Measurements from ENCODE around the gene SERINC2. TPM values are rescaled to one million over a fixed set of nuclear protein-coding genes. Genes with fewer than 3 reads are reported as not detected.

SERINC2 gene
- total RNA-seq, 1 experiment from 2014 or later, result 26.0 TPM

DNA sequence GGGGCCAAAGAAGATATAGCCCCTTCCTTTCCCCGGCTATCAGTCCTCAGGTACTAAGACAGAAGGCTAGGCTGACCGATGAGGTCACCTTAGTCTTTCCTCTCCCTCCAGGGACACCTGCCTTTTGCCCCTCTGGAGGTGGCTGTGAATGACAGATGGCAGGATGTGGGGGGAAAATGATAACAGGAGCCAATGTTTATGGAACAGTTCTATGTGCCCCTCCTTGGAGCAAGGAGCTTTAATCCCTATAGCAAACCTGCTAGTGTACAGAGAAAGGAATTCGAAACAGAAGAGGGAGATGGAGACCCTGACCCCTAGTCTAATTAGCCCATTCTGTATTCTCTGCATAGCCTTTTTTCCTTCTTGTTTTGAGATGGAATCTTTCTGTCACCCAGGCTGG lies 28.1 kb downstream of the SERINC2 start:
- no peak for ATAC-seq
- CTCF ChIA-PET, result interaction anchor here (1.2 to 2.7 kb wide), 2 partner anchors 46 to 108 kb away, joined by 5 to 15 read pairs; no protein-coding TSS in a partner anchor
- POLR2A ChIA-PET, result interaction anchor here (0.5 kb wide), 1 partner anchor 1731 kb away, joined by 3 read pairs; no protein-coding TSS in a partner anchor
- Mint-ChIP-seq H3K4me1 (no peaks in the 10 kb centered on the region), H3K36me3 (no peaks in the 10 kb centered on the region), H3K4me3 (no peak overlapping the region), H3K27me3 (ENCODE audit: low read depth) (no peaks in the 10 kb centered on the region; the same call in none of the 2 replicates), H3K27ac (no peak overlapping the region), H3K9me3 (peaks cover 20% of the 10 kb centered on the region)
- DNase-seq (ENCODE audit: low spot score), result no peak
- no peak for TF ChIP-seq ESRRA (CRISPR knock-in tag; IDR thresholded peaks at IDR 0.05; ENCODE audit: borderline replicate concordance)
- no peak for TF ChIP-seq NFYB (CRISPR knock-in tag; conservative IDR thresholded peaks at IDR 0.05; ENCODE audit: low read depth)
- TF ChIP-seq, protein P1, sequence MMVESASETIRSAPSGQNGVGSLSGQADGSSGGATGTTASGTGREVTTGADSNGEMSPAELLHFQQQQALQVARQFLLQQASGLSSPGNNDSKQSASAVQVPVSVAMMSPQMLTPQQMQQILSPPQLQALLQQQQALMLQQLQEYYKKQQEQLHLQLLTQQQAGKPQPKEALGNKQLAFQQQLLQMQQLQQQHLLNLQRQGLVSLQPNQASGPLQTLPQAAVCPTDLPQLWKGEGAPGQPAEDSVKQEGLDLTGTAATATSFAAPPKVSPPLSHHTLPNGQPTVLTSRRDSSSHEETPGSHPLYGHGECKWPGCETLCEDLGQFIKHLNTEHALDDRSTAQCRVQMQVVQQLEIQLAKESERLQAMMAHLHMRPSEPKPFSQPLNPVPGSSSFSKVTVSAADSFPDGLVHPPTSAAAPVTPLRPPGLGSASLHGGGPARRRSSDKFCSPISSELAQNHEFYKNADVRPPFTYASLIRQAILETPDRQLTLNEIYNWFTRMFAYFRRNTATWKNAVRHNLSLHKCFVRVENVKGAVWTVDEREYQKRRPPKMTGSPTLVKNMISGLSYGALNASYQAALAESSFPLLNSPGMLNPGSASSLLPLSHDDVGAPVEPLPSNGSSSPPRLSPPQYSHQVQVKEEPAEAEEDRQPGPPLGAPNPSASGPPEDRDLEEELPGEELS (CRISPR knock-in tag; IDR thresholded peaks at IDR 0.05), result no peak
- no peak for TF ChIP-seq TEAD4 (CRISPR knock-in tag; IDR thresholded peaks at IDR 0.05)
- TF ChIP-seq ZNF138 (CRISPR knock-in tag; conservative IDR thresholded peaks at IDR 0.05), result no peak
- TF ChIP-seq ZNF232 (CRISPR knock-in tag; IDR thresholded peaks at IDR 0.05), result no peak
- TF ChIP-seq JAZF1 (CRISPR knock-in tag; IDR thresholded peaks at IDR 0.05), result no peak
- TF ChIP-seq, protein P2, sequence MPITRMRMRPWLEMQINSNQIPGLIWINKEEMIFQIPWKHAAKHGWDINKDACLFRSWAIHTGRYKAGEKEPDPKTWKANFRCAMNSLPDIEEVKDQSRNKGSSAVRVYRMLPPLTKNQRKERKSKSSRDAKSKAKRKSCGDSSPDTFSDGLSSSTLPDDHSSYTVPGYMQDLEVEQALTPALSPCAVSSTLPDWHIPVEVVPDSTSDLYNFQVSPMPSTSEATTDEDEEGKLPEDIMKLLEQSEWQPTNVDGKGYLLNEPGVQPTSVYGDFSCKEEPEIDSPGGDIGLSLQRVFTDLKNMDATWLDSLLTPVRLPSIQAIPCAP (CRISPR knock-in tag; IDR thresholded peaks at IDR 0.05), result no peak
- TF ChIP-seq, protein P3, sequence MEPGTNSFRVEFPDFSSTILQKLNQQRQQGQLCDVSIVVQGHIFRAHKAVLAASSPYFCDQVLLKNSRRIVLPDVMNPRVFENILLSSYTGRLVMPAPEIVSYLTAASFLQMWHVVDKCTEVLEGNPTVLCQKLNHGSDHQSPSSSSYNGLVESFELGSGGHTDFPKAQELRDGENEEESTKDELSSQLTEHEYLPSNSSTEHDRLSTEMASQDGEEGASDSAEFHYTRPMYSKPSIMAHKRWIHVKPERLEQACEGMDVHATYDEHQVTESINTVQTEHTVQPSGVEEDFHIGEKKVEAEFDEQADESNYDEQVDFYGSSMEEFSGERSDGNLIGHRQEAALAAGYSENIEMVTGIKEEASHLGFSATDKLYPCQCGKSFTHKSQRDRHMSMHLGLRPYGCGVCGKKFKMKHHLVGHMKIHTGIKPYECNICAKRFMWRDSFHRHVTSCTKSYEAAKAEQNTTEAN (CRISPR knock-in tag; IDR thresholded peaks at IDR 0.05), result no peak
- TF ChIP-seq SP1 (CRISPR knock-in tag; conservative IDR thresholded peaks at IDR 0.05), result no peak

DNA sequence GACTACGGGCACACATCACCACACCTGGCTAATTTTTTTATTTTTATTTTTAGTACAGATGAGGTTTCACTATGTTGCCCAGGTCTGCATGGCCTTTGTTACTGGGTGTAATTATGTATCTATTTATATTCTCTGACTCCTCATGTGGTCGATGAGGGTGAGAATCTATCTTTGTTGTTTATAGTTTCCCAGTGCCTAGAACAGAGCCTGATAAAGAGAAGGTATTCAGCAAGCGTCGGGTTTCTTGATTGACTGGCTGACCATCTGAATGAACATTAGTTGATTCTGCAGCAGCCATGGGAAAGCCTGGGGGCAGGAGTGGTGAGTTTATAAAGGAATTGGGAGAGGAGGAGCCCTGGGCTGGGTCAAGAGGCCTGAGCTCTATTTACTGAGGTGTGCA lies 28.5 kb downstream of the SERINC2 start:
- Mint-ChIP-seq H3K36me3 (no peaks in the 10 kb centered on the region), H3K9me3 (peaks cover 20% of the 10 kb centered on the region), H3K27me3 (ENCODE audit: low read depth) (no peaks in the 10 kb centered on the region; the same call in none of the 2 replicates), H3K27ac (no peak overlapping the region), H3K4me3 (no peak overlapping the region), H3K4me1 (no peaks in the 10 kb centered on the region)
- CTCF ChIA-PET, result interaction anchor here (1.2 to 2.7 kb wide), 2 partner anchors 47 to 108 kb away, joined by 5 to 15 read pairs; no protein-coding TSS in a partner anchor
- TF ChIP-seq, protein P4, sequence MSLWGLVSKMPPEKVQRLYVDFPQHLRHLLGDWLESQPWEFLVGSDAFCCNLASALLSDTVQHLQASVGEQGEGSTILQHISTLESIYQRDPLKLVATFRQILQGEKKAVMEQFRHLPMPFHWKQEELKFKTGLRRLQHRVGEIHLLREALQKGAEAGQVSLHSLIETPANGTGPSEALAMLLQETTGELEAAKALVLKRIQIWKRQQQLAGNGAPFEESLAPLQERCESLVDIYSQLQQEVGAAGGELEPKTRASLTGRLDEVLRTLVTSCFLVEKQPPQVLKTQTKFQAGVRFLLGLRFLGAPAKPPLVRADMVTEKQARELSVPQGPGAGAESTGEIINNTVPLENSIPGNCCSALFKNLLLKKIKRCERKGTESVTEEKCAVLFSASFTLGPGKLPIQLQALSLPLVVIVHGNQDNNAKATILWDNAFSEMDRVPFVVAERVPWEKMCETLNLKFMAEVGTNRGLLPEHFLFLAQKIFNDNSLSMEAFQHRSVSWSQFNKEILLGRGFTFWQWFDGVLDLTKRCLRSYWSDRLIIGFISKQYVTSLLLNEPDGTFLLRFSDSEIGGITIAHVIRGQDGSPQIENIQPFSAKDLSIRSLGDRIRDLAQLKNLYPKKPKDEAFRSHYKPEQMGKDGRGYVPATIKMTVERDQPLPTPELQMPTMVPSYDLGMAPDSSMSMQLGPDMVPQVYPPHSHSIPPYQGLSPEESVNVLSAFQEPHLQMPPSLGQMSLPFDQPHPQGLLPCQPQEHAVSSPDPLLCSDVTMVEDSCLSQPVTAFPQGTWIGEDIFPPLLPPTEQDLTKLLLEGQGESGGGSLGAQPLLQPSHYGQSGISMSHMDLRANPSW (CRISPR knock-in tag; conservative IDR thresholded peaks at IDR 0.05; ENCODE audit: low read depth), result no peak
- TF ChIP-seq ZNF263 (CRISPR knock-in tag; IDR thresholded peaks at IDR 0.05; ENCODE audit: low read depth) (no peak), NFYB (CRISPR knock-in tag; conservative IDR thresholded peaks at IDR 0.05; ENCODE audit: low read depth) (no peak), RELA (CRISPR knock-in tag; IDR thresholded peaks at IDR 0.05; ENCODE audit: borderline replicate concordance) (no peak), ZNF416 (CRISPR knock-in tag; IDR thresholded peaks at IDR 0.05) (no peak)
- no peak for DNase-seq (ENCODE audit: low spot score)
- POLR2A ChIA-PET, result interaction anchor here (0.5 kb wide), 1 partner anchor 1731 kb away, joined by 3 read pairs; no protein-coding TSS in a partner anchor
- no peak for ATAC-seq

DNA sequence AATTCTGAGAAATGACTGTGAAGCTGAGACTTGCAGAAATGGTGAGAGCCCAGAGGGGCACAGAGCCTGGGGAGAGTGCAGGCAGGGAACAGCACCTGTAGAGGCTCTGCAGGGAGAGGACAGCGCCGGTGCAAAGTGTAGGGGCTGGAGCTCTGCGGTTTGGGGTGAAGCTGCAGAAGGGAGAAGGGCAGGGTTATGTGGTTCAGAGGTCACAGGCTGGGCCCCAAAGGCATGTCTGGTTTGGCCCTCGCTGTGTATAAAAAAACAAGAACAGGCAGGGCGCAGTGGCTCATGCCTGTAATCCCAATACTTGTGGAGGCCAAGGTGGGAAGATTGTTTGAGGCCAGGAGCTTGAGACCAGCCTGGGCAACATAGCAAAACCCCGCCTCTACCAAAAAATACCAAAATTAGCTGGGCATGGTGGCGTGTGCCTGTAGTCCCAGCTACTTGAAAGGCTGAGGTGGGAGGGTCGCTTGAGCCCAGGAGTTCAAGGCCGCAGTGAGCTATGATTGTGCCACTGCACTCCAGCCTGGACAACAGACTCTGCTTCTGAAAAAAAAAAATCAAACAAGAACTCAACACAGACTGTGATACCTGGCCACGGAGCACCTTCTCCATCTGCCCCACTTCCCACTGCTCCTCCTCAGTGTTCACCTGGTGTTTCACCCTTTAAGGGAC lies 29.1 kb downstream of the SERINC2 start:
- Mint-ChIP-seq H3K27ac (no peak overlapping the region), H3K27me3 (ENCODE audit: low read depth) (no peaks in the 10 kb centered on the region; the same call in none of the 2 replicates), H3K9me3 (peaks cover 20% of the 10 kb centered on the region), H3K4me1 (no peaks in the 10 kb centered on the region), H3K36me3 (no peaks in the 10 kb centered on the region), H3K4me3 (no peak overlapping the region)
- CTCF ChIA-PET, result interaction anchor here (1.1 to 2.7 kb wide), 3 partner anchors 47 to 257 kb away, joined by 3 to 15 read pairs (median 5); no protein-coding TSS in a partner anchor
- TF ChIP-seq SMAD3 (CRISPR knock-in tag; IDR thresholded peaks at IDR 0.05; ENCODE audit: borderline replicate concordance), result no peak
- DNase-seq (ENCODE audit: low spot score) (no peak), ATAC-seq (no peak)
- POLR2A ChIA-PET, result interaction anchor here (0.5 kb wide), 1 partner anchor 1732 kb away, joined by 3 read pairs; no protein-coding TSS in a partner anchor
